Measurements from ENCODE around the gene ALDH3A1. TPM values are rescaled to one million over a fixed set of nuclear protein-coding genes. Genes with fewer than 3 reads are reported as not detected.

The ALDH3A1 gene
- total RNA-seq, 1 donor from 2014 or later = 0.85 TPM

DNA sequence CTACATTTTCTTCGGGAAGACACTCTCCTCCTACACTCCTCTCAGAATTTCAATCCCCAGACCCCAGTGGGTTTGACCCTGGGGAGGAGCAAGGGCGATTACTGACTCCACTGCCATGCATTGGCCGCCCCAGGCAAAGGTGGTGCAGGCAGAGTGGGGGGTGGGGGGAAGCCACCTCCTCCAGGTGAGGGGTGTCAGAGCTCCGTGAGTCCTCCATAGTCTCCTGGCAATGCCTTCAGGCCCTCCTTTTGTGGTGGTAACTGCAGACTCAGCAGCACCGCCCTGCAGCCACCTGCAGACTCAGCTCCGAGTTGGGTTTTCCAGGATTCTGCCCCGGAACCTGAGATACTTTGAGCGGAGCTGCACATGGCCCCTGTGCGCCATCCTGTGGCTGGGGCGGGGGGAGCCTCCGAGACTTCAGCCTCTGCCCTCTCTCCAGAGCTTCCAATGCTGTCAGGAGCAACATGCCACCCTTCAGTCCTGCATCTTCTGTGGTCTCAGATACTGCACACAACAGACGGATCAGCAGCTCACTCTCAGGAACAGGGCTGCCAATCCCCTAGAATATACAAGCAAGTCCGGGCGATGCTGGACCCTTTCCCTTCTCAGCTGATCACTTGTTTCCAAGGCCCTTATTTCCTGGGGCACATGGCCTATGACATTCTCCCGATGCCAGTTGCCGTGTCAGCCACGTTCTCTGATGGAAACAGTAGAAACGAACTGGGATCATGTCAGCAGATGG is 29.3 kb downstream of the ALDH3A1 start:
- DNase-seq = peak; percentile 14

DNA sequence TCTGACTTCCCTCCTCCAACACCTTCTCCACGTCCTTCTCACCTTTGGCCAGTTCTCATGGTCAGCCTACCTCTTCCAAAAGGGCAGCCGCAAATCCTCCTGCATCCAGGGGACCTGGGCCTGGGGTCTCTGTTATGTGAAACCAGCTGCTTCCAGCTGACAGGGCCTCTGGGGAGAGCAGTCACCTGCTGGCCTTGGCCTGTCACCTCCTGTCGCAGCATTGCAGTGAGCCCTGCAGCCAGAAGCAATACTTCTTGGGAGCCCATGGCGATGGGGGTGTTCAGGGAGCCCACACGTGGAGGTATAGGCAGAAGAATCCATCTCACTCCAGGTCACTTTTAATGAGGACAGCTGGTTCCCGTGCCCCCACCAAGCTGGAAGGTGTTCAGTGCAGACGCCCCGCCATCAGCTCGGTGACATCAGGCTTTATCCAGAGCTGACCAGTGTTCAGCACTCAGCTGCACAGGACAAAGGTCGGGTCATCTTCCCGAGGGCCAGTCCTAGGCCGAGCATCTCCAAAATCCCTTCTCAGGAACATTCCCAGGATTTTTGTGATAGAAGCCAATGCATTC is 30.0 kb downstream of the ALDH3A1 start:
- no peak for DNase-seq

DNA sequence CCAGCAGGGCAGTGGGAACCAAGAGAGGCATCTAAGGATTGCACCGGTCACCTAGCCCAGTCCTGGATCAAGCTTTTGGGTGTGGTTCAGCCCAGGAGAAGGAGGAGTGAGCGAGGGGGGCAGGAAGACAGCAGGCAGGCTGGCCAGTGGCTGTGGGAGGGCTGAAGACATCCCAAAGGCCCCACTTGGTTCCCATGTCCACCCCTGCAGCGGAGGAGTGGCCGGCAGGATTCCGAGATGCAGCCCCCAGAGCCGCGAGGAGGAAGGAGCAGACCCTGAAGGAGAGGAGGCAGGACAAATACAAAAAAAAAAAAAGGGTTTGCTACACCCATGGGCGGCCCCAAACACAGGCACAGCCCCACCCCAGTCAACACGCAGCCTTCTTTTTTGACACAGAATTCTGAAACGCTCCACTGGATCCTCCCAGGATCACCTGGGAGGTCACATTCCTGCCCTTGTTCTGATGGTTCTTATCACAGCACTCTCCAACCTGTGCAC is 30.6 kb downstream of the ALDH3A1 start:
- DNase-seq = no peak

DNA sequence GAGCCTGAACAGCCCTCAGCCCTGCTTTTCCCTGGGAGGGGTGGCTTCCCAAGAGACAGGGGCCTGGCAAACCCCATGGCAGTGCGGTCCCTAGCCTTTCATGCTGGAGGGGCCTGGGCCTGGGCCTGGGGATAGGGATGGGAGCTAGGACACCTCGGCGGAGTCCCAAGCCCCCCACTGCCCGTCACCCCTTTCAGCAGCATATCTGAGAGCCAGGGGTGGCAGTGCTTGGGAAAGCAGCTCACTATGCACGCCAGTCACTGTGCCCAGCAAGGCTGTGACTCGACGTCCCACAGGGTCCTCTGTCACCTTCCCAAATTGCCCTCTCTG is 31.1 kb downstream of the ALDH3A1 start:
- DNase-seq = no peak

DNA sequence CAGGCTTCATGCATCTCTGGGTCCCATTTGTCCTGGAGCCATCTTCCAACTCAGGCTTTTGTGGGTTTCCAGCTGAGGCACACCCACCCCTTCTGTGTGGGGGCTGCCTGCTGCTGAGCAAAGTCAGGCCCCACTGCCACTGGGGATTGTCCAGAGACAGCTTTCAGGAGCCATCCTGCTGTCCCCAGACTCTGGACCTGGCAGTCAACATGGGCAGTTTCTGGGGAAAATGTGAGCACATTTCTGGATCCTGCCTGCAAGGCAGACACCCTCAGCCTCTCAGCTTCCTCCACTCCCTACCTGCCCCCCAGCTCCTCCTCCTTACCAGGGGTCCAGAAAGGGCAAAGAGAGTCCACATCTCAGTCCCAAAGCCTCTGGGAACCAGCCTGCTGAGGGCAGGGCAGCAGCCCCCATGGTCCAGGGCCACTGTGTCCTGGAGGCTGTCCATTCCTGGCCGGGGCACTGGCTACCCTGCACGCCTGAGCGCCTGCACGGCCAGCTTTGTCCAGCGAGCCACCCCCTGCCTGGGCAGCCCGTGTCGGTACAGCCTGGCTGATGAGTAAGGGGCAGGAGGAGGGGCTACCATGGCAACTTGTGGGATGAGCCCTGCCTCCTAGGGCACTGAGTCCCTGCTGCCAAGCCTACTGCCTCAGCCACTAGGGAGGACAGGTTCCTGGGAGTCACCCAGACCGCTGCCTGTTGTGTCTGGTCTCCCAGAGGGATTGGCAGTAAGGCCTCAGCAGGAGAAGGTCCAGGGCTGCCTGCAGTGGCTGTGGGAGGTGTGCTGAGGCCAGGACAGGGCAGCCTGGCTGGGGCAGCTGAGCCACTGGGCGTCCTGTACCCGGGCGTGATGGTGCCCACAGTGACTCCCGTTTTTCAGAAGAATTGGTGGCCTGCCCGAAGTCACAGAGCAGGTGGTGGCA is 31.7 kb downstream of the ALDH3A1 start, which contains the start of gene SLC47A2:
TSS of gene SLC47A2 (minus strand) at position 477 of the 923 bp plus-strand sequence. CDS start at position 448, 29 bp downstream.
- DNase-seq = no peak

DNA sequence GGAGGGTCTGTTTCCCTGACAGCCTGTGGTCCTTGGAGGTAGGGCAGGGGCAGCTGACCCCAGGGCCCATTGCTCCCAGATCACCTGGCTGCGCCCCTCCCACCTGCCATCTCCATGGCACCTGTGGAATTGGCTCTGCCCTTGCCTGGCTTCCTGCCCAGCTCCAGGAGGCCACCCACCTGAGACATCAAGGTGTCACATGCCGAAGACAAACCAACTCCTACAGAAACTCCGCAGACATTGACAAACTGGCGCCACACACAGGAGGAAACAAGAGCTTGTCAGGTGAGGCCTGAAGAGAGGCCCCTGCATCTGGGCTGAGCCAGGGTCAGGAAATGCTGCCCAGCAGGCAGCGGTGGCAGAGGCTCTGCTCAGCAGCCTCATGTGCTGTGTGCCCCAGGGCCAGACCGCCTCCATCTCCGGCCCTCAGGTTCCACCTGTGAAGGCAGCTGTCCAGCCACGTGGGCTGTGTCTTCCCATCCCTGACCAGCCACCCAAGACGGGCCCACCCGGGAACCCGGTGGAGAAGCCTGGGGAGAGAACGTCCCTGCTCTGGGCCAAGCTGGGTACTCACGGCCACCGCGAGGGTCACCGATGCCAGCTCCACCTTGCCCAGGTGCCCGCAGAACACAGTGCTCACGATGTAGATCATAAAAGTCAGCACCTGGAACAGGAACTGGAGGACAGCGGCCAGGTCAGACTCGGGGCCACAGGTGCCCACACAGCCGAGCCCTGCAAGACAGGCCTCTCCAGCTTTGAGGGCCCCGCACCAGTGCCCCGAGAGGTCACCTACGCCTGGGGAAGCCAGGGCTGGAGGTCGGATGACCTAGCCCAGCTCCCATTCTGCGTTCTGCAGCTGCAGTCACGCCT is 33.3 kb downstream of the ALDH3A1 start:
- no peak for DNase-seq

DNA sequence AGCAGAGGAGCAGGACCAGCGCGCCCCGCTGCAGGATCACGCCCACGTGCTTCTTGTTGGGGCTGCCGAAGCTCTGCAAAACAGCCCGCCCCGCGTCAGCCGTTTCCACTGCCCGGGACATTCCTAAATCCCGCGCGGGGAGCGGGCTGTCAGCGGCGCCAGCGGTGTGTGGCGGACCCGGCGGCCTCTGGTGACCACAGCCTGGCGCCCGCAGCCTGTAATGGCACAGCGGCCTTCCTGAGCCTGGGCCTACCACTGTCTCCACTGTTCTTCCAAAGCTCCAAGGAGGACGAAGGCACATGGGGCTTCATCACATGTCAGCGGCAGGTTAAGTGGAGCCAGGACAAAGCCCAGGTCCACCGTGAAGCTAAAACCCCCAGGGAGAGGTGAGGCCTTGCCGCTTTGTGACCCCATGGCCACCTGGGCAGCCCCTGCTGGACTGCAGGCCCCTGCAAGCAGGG is 34.2 kb downstream of the ALDH3A1 start:
- no peak for DNase-seq

DNA sequence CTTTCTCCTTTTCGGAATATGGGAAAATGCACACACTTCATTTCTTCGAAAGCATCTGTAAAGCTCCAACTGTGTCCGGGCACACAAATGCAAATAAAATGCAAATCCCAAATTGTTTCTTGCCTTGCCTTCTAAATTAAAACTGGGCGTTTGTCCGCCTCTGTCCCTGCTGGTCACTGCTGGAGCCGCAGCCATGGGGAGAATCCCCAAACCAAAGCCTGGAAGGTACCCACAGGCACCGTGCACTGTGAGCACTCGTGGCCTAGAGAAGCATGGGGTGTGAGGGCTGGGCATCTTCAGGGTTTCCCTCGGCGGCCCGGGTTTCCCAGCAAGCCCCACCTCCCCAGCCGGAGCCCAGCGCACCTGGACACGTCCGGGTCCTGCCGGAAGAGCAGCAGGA is 34.6 kb downstream of the ALDH3A1 start:
- no peak for DNase-seq

DNA sequence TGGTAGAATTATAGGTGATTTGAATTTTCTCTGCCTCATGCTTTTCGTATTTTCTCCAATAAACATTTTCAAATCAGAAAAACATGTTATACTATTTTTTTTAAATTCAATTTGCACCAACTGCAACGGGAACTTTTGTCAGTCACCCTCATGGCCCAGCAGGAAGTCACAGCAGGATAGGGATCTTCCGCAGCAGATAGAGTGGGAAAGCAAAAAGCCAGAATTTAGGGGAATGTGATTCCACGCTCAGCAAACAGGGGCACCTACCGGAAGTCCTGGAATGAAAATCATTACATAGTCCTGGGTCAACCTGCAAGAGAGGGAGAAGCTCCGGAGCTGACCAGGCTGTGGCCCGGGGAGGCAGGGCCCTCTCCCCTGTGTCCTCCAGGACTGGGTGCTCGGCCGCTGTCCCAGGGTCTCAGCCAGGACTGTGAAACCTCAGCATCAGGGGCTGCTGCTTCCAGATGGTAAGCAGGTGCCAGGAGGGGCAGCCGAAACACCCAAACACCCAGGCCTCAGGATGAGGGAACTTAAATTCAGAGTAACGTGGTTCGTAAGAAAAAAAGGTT is 35.6 kb downstream of the ALDH3A1 start:
- no peak for DNase-seq

DNA sequence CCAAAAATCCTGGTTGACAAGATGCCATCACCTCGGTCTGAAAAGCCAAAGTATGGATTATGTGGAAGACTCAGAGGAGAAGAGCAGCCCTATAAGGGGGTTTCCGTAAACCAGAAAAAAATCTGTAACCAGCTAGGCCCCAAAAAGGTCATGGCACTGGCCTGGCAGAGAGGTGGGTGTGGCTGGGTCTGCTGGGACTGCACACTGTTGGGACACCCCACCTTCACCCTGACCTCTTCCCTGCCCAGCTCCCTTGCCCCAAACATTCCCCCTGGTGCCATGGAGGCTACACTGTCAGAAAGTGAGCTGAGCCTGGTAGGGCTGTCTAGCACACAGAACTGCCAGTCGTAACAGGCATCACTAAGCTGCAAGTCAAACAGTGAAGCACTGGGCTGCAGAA is 38.3 kb downstream of the ALDH3A1 start:
- DNase-seq = no peak

DNA sequence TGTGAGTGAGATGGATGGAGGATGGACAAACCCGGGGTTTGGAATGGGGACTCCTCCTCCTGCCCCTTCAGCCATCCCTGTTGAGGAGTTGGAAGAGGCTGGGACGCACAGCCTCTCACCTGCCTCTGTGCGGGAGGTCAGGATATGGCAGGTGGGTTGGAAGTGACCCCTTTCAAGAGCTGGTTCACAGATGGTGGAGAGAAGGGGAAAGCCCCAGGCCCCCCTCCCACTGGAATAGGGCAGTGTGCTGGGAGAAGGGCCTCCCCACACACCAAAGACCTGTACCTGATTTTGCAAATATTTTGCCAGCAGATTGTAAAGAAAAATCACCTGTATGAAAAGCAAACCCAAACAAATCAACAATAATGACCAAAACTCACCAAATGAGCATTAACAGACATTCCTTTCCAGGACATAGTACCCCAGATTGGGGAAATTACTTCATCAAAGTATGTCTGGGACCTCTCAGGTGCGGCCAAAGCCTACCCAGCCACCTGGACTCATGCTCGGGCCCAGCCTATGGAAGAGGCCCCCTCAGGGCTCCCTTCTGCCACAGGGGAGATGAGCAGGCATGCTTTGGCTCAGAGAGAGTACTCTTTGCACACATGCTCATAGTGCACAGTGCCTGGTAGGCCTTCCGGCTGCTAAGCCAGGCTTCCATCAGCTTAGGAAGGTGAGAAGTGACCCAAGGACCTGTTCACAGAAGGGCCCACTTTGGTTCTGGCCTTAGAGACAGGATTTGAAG is 39.5 kb downstream of the ALDH3A1 start:
- DNase-seq = no peak

DNA sequence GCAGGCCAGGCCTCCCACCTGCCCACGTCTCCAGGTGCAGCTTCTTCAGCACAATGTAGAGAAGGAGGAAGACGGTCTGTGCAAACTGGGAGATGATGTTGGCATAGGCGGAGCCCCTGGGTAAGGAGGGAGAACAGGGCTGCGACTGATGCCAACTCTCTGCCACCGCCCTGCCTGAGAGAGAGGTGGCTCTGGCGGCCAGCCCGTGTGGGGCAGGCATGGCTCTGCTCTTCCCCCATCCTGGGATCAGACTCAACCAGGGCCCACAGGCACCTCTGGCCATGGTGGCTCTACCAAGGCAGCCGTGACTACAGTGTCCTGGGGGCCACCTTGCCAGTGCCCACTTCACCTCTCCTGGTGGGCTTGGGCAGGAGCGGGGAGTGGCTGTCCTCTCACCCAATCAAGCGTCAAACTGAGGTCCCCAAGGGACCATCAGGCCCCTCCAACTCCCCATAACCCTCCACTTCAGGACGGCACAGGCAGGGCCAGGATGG is 40.3 kb downstream of the ALDH3A1 start:
- no peak for DNase-seq

DNA sequence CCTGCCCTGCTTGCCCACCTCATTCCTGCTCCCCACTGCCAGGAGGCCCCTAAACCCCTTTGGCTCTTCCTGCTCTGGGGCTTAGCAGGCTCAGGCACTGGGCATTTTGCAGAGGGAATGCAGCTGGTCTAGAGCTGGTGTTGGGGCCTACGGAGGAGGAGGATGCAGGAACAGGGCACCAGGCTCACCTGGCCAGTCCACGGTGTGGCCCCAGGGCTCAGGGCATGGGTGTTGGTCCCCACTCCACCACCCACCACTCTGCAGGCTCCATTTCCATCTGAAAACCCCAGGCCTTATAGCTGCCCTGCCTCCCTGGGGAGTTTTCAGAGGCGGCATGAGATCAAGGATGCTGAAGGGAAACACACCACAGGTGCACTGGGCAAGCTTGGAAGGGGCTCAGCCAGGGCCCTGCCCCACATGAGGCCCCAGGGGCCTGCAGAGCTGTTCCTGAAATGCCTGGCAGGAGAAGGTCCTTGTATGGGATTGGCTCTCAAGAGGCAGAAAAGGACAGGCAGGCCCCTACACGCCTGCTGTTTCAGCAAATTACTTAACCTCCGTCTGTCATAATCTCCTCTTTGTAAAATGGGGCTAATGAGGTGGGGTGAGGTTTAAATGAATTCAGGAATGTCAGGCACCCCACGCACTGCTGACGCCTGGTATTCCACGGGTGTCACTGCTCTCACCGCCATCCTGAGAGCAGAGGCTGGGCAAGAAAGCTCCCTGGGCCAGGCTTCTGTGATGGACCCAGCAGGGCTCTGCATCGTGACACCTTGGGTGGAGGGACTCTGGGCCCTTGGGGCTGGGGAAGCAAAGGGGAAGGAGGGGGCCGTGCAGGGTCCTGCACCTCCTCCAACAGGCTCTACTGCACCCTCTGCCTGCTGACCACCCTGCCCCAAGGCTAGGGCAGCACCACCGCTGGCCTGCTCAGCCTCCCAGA is 41.0 kb downstream of the ALDH3A1 start:
- no peak for DNase-seq

DNA sequence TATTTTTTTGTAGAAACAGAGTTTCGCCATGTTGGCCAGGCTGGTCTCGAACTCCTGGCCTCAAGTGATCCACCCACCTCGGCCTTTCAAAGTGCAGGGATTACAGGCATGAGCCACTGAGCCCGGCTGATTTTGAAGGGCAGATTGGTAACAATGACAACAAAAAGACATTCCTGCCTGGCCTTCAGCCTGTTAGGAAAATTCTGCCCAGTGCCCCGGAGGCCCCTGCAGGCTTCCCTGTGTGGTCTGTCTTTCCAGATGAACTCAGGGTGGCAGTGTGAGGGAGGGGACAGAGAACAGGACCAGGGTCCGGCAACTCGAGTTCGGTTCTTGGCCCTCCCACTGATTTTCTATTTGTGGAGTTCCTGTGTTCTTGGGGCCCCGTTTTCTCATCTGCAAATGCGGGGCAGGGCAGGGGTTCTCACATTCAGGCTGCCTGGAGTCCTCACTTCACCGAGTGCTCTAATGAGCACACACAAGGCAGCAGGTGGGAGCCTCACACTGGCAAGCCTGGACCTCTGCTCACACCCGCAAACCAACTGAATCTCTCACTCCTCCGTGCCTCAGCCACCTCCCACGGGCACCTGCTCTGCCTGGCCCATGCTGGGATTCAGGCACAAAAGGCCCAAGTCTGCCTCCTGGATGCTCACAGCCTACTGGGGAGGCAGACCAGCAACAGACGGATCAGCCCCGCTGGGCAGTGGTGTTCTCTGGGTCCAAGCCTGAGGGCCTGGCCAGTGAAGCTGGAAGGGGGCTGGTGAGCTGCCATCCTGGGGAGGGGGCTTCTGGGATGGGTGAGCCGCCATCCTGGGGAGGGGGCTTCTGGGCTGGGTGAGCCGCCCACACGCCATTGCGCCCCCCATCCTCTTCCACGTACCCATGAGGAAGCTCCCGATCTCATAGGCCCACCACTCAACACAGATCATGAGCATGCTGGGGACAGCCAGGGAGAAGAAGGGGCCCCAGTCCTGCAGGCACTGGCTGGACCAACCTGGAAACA is 42.0 kb downstream of the ALDH3A1 start:
- DNase-seq = no peak

DNA sequence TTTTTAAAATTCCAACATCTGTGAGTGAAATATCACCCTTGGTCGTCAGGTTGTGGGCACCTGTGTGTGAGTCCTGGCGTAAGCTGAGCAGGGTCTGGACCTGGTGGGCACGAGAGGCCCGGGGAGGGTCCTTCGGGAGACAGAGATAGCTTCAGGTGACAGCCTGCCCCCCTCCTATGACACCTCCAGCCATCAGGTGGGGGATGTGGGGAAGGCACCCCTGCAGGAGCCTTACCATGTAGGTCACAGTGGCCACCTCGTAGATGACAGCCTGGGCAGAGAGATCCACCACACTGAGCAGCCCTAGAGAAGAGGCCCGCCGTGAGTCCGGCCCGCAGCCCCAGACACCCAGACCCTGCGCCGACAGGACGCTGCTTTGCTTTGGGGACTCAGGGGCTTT is 42.9 kb downstream of the ALDH3A1 start:
- DNase-seq = no peak

DNA sequence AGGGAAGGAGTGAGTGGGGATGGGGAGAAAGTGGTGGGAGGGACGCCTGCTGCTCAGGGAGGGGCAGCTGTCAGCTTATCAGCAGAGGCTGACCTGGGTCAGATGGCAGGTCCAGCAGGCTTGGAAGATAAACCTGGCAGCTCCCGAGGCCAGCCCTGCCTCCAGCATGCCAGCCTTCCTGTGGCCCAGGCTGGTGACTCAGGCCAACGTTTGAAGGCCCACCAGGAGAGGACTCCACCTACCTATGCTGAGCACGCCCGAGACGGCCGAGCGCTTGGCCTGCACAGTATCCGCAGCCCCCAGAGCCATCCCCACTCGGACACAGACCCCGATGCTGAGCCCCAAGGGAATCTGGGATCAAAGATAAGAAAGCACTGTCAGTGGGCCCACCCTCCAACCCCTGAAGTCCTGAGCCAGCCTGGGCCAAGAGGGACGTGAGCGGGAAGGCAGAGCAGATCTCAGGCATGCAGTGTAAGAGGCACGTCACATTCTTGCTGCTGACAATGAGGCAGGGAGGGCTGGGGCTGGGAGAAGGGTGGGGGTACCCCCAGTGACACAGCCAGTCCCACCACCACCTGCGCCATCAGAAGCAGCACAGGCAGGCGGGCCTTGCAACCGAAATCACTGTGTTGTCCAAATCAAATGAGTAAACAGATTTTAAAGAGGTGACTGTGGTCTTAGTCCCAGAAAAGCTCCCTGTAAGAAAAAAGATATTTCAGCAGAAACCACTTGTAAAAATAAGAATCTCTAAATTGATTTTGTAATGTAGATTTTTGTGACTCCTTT is 44.1 kb downstream of the ALDH3A1 start:
- DNase-seq = no peak

DNA sequence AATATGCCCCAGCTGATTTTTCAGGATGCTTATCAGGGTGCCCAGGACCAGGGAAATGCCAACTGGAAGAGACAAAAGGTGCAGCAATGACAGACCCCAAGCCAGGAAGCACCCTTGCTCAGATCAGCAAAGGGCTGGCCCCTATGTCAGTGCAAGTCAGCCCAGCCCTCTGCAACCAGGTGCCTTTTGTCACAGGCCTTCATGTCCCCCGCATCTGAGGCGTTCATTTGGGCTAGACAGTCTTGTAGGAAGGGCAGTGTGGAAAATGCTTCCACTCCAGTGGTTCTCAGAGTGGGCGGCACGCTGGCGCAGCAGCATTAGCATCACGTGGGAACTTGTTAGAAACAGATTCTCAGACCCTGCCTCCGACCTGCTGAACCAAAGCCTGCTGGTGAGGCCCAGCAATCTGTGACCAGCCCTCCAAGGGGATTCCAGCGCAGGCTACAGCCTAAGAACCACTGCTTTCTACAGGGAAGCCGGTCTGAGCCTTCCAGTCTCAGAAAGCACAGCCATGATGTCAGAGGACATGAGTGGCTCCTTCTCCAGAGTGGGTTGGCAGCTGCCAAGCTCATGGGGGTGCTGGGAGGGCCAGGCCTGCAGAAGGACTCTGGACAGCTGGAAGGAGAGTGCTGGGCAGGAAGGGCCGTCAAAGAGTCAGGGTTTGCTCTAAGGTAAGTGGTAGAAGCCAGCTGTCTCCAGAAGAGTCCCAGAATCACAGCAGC is 44.8 kb downstream of the ALDH3A1 start:
- DNase-seq = no peak
